NB4 (cell line): ENCODE measurements around the gene LRRC39.

Experiments used
- DNase-seq: peaks from one replicate; pipeline ENCODE4 v3.0.0; 2010; ENCODE audit warnings: low read depth
- H3K4me3 ChIP-seq: one replicate; pipeline ENCODE4 v1.5.1; 2011; ENCODE audit warnings: mild to moderate bottlenecking, low read depth, low read length, moderate library complexity
- CTCF ChIP-seq: IDR thresholded peaks from one replicate; pipeline ENCODE4 v1.5.1; 2012; ENCODE audit warnings: low read depth, low read length
- MAX ChIP-seq: IDR thresholded peaks from 2 replicates; pipeline ENCODE4 v1.6.1; 2011; ENCODE audit warnings: low read depth, low read length
- MYC ChIP-seq: IDR thresholded peaks from 2 replicates; pipeline ENCODE4 v1.6.1; 2011; ENCODE audit warnings: low read depth, low read length
- POLR2A ChIP-seq: IDR thresholded peaks from 2 replicates; pipeline ENCODE4 v1.6.1; 2011; ENCODE audit warnings: mild to moderate bottlenecking; ENCODE audit not compliant: insufficient read length; ENCODE audit errors: extremely low read depth

Gene LRRC39

GRCh38 chr1:100162881-100163280, 15.2 kb downstream of the LRRC39 start:
- no peak overlapping the region for H3K4me3 ChIP-seq
- TF ChIP-seq CTCF, result no peak
- no peak for TF ChIP-seq MYC
- no peak for TF ChIP-seq MAX
- no peak for TF ChIP-seq POLR2A
- no peak for DNase-seq

GRCh38 chr1:100152271-100152670, 25.8 kb downstream of the LRRC39 start:
- no peak for TF ChIP-seq MAX
- no peak for TF ChIP-seq POLR2A
- no peak for TF ChIP-seq CTCF
- no peak for TF ChIP-seq MYC
- no peak overlapping the region for H3K4me3 ChIP-seq
- no peak for DNase-seq

DNA sequence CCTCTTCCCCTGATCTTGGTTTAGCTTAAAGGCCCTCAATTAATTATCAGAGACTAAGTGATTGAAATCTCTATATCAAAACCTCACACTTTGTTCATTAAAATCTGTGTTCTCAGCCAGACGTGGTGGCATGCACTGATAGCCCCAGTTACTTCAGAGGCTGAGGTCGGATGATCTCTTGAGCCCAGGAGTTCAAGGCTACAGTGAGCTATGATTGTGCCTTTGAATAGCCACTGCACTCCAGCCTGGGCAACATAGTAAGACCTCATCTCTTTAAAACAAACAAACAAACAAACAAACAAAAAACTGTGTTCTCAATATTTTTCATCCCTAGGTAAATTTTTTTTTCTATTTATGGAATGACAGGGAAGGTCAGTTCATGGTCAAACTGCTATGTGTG, 26.4 kb downstream of the LRRC39 start:
- DNase-seq, result no peak
- no peak for TF ChIP-seq MAX
- TF ChIP-seq MYC, result no peak
- no peak for TF ChIP-seq POLR2A
- no peak for TF ChIP-seq CTCF
- no peak overlapping the region for H3K4me3 ChIP-seq

GRCh38 chr1:100147875-100148274, 30.2 kb downstream of the LRRC39 start:
- no peak overlapping the region for H3K4me3 ChIP-seq
- no peak for TF ChIP-seq POLR2A
- TF ChIP-seq MYC, result no peak
- no peak for TF ChIP-seq MAX
- TF ChIP-seq CTCF, result no peak
- DNase-seq, result no peak

- no peak for TF ChIP-seq MYC
- no peak for TF ChIP-seq CTCF
- no peak for TF ChIP-seq POLR2A
- no peak for TF ChIP-seq MAX
- DNase-seq, result no peak
- H3K4me3 ChIP-seq, result no peak overlapping the region
Measured at GRCh38 chr1:100146958-100147357, 31.1 kb downstream of the LRRC39 start.

DNA sequence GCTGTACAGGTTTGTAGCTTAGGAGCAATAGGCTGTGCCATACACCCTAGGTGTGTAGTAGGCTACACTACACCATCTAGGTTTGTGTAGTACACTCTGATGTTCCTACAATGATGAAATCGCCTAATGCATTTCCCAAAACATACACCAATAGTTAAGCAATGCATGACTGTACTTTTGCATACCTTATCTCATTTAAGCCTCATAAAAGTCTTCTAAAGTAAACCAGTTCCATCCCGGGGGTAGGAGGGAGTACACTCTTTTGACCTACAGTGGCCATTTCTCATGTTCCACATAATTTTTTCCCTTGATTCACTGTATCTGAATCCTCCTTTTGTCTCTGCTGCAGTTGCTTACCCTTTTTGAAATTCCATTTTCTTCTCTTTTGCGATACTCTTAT, 32.9 kb downstream of the LRRC39 start:
- no peak overlapping the region for H3K4me3 ChIP-seq
- no peak for TF ChIP-seq POLR2A
- TF ChIP-seq MYC, result no peak
- no peak for TF ChIP-seq MAX
- no peak for TF ChIP-seq CTCF
- DNase-seq, result no peak
